ENCODE data around the gene PLEKHH1.
A peak's percentile ranks its signal among the peaks of the same experiment; 100 is the strongest.
"Not testable (repeated sequence)": the region's sequence is repeated elsewhere in the genome, so short reads cannot be mapped to it uniquely, and the experiment has no call there.

Gene PLEKHH1

DNA sequence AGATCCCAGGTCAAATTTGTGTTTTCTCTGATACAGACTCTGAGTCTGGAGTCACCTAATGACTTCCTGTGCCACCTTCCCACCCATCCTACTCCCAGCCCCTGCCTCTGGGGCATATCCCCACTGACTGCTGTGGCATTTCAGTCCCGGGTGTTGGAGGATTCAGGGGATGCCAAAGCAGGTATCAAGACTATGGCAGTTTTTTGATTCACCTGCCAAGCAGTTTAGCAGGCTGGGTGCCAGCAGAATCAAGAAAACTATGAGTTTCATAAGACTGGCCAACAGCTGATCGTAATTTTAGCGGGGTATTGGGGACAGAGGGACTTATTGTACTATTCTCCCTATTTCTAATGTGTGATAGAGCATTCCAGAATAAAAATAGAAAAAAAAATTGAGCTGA, 4.6 kb downstream of the PLEKHH1 start:
- no peak overlapping the region for H3K4me3 ChIP-seq (ENCODE audit: low read depth, low read length)
- no peak for DNase-seq (ENCODE audit: low read depth)
- TF ChIP-seq, protein P1, sequence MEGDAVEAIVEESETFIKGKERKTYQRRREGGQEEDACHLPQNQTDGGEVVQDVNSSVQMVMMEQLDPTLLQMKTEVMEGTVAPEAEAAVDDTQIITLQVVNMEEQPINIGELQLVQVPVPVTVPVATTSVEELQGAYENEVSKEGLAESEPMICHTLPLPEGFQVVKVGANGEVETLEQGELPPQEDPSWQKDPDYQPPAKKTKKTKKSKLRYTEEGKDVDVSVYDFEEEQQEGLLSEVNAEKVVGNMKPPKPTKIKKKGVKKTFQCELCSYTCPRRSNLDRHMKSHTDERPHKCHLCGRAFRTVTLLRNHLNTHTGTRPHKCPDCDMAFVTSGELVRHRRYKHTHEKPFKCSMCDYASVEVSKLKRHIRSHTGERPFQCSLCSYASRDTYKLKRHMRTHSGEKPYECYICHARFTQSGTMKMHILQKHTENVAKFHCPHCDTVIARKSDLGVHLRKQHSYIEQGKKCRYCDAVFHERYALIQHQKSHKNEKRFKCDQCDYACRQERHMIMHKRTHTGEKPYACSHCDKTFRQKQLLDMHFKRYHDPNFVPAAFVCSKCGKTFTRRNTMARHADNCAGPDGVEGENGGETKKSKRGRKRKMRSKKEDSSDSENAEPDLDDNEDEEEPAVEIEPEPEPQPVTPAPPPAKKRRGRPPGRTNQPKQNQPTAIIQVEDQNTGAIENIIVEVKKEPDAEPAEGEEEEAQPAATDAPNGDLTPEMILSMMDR (IDR thresholded peaks at IDR 0.05; ENCODE audit: low read depth, low read length), result no peak
- TF ChIP-seq POLR2A (IDR thresholded peaks at IDR 0.05; ENCODE audit: extremely low read depth, insufficient read length) (no peak), MYC (IDR thresholded peaks at IDR 0.05; ENCODE audit: low read depth, low read length) (no peak)
- TF ChIP-seq, protein P2, sequence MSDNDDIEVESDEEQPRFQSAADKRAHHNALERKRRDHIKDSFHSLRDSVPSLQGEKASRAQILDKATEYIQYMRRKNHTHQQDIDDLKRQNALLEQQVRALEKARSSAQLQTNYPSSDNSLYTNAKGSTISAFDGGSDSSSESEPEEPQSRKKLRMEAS (IDR thresholded peaks at IDR 0.05; ENCODE audit: low read depth, low read length), result no peak

DNA sequence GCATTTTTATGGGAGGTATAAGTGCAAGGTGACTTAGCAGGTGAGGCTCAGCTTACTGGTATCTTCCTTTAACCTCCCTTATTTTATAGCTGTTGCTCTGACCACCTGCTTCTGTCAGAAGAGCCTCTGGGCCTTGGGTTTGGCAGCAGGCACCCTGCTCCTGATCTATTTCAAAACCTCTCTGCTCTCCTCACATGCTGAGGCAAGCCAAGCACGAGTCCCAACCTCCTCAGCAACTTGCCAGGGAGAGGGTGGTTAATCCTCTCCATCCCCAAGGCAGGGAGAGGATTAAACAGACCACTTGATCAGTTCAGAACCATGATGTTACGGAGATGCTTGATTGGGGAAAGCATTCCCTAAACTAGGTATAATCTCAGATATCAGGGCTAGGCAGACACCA, 5.4 kb downstream of the PLEKHH1 start:
- DNase-seq (ENCODE audit: low read depth), result no peak
- TF ChIP-seq, protein P2 (IDR thresholded peaks at IDR 0.05; ENCODE audit: low read depth, low read length), result no peak
- no peak for TF ChIP-seq MYC (IDR thresholded peaks at IDR 0.05; ENCODE audit: low read depth, low read length)
- TF ChIP-seq, protein P1 (IDR thresholded peaks at IDR 0.05; ENCODE audit: low read depth, low read length), result no peak
- no peak for TF ChIP-seq POLR2A (IDR thresholded peaks at IDR 0.05; ENCODE audit: extremely low read depth, insufficient read length)
- no peak overlapping the region for H3K4me3 ChIP-seq (ENCODE audit: low read depth, low read length)

DNA sequence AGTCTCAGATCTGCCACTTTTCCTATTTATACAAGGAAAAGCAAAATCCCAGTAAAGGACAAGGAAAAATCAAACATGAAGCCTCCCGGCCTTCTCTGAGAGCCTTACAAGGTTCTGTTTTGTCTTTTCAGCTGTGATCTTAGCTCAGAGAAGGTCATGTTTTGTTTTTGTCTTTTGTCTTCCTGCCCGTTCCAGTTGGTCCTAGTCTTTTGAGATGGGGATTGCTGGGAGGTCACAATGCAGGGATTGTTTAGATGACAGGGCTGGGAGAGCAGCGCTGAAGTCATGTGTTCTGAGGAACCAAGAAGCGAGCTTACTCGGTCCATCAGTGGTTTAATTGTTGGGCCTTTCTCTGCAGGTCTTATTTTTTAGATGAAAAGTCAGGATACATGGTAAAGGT, 6.0 kb downstream of the PLEKHH1 start:
- H3K4me3 ChIP-seq (ENCODE audit: low read depth, low read length), result no peak overlapping the region
- TF ChIP-seq, protein P2 (IDR thresholded peaks at IDR 0.05; ENCODE audit: low read depth, low read length), result no peak
- TF ChIP-seq MYC (IDR thresholded peaks at IDR 0.05; ENCODE audit: low read depth, low read length), result no peak
- no peak for TF ChIP-seq POLR2A (IDR thresholded peaks at IDR 0.05; ENCODE audit: extremely low read depth, insufficient read length)
- TF ChIP-seq, protein P1 (IDR thresholded peaks at IDR 0.05; ENCODE audit: low read depth, low read length), result no peak
- DNase-seq (ENCODE audit: low read depth), result no peak

DNA sequence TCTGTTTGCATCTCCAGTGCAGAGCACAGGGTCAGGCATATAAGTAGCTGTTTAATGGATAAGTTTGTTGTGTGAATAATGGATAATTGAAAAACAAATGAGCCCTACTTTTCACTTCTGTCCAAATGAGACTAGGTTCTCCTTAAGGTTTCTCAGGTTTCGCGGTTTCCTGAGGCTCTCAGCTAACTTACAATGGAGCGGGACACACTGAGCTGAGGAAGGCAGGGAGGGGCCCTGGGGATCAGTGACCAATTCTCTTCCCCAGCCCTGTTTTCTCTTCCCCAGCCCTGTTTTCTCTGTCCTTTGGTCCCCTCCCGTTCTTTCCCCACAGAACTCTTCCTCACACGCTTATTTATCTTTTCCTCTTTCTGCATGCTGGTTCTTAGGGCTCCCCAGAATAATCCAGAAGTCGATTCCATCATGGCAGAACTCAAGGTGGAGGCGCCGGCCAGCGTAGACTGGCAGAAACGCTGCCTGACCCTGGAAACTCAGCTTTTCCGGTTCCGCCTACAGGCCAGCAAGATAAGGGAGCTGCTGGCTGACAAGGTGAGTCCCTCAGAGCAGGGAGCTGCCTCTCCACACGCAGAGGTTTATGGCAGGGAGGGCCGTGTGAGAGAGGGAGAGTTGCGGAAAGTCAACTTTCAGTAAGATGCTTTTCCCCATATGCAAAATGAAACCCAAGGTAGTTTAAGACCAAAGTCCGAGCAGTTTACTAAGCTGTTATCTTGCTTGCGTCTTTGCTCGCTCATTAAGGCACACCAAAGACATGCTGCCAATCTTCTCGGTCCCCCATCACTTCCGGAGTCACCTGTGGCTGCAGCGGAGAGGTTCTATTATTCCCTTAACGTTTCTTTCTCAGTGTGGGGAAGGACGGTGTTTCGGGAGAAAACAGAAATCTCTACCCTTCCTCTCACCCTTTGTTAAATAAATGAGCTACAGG, 8.6 kb downstream of the PLEKHH1 start:
- peak overlapping the region; percentile 2 for H3K4me3 ChIP-seq (ENCODE audit: low read depth, low read length)
- DNase-seq (ENCODE audit: low read depth), result peak; percentile 23
- TF ChIP-seq POLR2A (IDR thresholded peaks at IDR 0.05; ENCODE audit: extremely low read depth, insufficient read length) (no peak), MYC (IDR thresholded peaks at IDR 0.05; ENCODE audit: low read depth, low read length) (no peak)
- TF ChIP-seq, protein P1 (IDR thresholded peaks at IDR 0.05; ENCODE audit: low read depth, low read length), result no peak
- TF ChIP-seq, protein P2 (IDR thresholded peaks at IDR 0.05; ENCODE audit: low read depth, low read length), result no peak

DNA sequence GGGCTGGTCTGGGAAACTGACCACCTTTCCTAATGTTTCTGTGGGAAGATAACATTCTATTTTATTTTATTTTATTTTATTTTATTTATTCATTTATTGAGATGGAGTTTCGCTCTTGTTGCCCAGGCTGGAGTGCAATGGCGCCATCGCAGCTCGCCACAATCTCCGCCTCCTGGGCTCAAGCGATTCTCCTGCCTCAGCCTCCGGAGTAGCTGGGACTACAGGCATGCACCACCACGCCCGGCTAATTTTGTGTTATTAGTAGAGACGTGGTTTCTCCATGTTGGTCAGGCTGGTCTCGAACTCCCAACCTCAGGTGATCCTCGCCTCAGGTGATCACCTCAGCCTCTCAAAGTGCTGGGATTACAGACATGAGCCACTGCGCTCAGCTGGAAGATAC, 9.5 kb downstream of the PLEKHH1 start:
- DNase-seq (ENCODE audit: low read depth); H3K4me3 ChIP-seq (ENCODE audit: low read depth, low read length): not testable (repeated sequence)

DNA sequence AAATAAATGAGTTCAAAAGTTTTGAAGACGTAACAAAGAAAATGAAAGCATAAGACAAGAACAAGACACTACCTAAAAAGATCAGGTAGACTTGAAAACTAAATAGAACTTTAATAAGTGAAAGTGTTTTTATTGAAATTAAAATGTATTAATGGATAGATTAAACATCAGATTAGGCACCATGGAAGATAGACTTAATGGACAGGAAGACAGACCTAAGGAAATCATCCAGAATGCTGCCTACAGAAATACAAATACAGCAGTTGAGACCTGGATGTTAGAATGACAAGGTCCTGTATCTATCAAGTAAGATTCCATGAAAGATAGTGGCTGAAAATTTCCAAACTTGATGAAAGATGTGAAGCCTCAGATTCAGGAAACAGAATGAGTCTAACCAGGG, 11.5 kb downstream of the PLEKHH1 start:
- H3K4me3 ChIP-seq (ENCODE audit: low read depth, low read length), result no peak overlapping the region
- TF ChIP-seq, protein P2 (IDR thresholded peaks at IDR 0.05; ENCODE audit: low read depth, low read length), result no peak
- TF ChIP-seq, protein P1 (IDR thresholded peaks at IDR 0.05; ENCODE audit: low read depth, low read length), result no peak
- no peak for TF ChIP-seq POLR2A (IDR thresholded peaks at IDR 0.05; ENCODE audit: extremely low read depth, insufficient read length)
- TF ChIP-seq MYC (IDR thresholded peaks at IDR 0.05; ENCODE audit: low read depth, low read length), result no peak

More for the DNA sequence above, 11.5 kb downstream of the PLEKHH1 start:
- DNase-seq (ENCODE audit: low read depth), result no peak

All from NB4 (cell line).